Activated naive CD4-positive, alpha-beta T cell treated with anti-CD3 and anti-CD28 coated beads, Interleukin-2, amount 50 U/mL, for 24 hours (primary cell): ENCODE measurements around the gene SRPK2.
"Not testable (repeated sequence)": the region's sequence is repeated elsewhere in the genome, so short reads cannot be mapped to it uniquely, and the experiment has no call there.

ENCODE experiments used
- H3K27ac Mint-ChIP-seq: one replicate; pipeline ENCODE4 v1.8.0; 2021; ENCODE audit warnings: mild to moderate bottlenecking, mixed read lengths
- H3K27me3 Mint-ChIP-seq: one replicate; pipeline ENCODE4 v1.8.0; 2021; ENCODE audit warnings: mixed read lengths
- H3K36me3 Mint-ChIP-seq: one replicate; pipeline ENCODE4 v1.8.0; 2021; ENCODE audit warnings: mixed read lengths
- H3K4me1 Mint-ChIP-seq: one replicate; pipeline ENCODE4 v1.8.0; 2021; ENCODE audit warnings: mixed read lengths
- H3K4me3 Mint-ChIP-seq: one replicate; pipeline ENCODE4 v1.8.0; 2021; ENCODE audit warnings: mild to moderate bottlenecking, mixed read lengths
- H3K9me3 Mint-ChIP-seq: one replicate; pipeline ENCODE4 v1.8.0; 2021; ENCODE audit warnings: mixed read lengths

The SRPK2 gene

GRCh38 chr7:105198223-105198622 is 190.5 kb downstream of the SRPK2 start:
- peaks cover 16% of the 10 kb centered on the region for H3K4me1 Mint-ChIP-seq
- no peak overlapping the region for H3K4me3 Mint-ChIP-seq
- peaks cover 13% of the 10 kb centered on the region for H3K36me3 Mint-ChIP-seq
- no peak overlapping the region for H3K27ac Mint-ChIP-seq
- no peaks in the 10 kb centered on the region for H3K27me3 Mint-ChIP-seq
- H3K9me3 Mint-ChIP-seq, result no peaks in the 10 kb centered on the region

GRCh38 chr7:105196473-105196872 is 192.2 kb downstream of the SRPK2 start:
- Mint-ChIP-seq H3K4me1 (peaks cover 21% of the 10 kb centered on the region), H3K36me3 (peaks cover 12% of the 10 kb centered on the region), H3K4me3 (no peak overlapping the region), H3K9me3 (no peaks in the 10 kb centered on the region), H3K27me3 (no peaks in the 10 kb centered on the region), H3K27ac (no peak overlapping the region)

GRCh38 chr7:105195891-105196290 is 192.8 kb downstream of the SRPK2 start:
- no peaks in the 10 kb centered on the region for H3K9me3 Mint-ChIP-seq
- H3K4me3 Mint-ChIP-seq, result no peak overlapping the region
- no peak overlapping the region for H3K27ac Mint-ChIP-seq
- peaks cover 12% of the 10 kb centered on the region for H3K36me3 Mint-ChIP-seq
- no peaks in the 10 kb centered on the region for H3K27me3 Mint-ChIP-seq
- peaks cover 21% of the 10 kb centered on the region for H3K4me1 Mint-ChIP-seq

GRCh38 chr7:105194959-105195358 is 193.8 kb downstream of the SRPK2 start:
- H3K9me3 Mint-ChIP-seq, H3K27ac Mint-ChIP-seq, H3K4me3 Mint-ChIP-seq, H3K27me3 Mint-ChIP-seq: not testable (repeated sequence)
- Mint-ChIP-seq H3K36me3 (peaks cover 15% of the 10 kb centered on the region), H3K4me1 (peaks cover 22% of the 10 kb centered on the region)

- Mint-ChIP-seq H3K27ac (no peak overlapping the region), H3K4me1 (peaks cover 45% of the 10 kb centered on the region), H3K4me3 (no peak overlapping the region), H3K27me3 (no peaks in the 10 kb centered on the region), H3K36me3 (peaks cover 18% of the 10 kb centered on the region), H3K9me3 (no peaks in the 10 kb centered on the region)
Observed at GRCh38 chr7:105191331-105191730, 197.4 kb downstream of the SRPK2 start.

- Mint-ChIP-seq H3K27ac (no peak overlapping the region), H3K4me1 (peaks cover 40% of the 10 kb centered on the region), H3K9me3 (no peaks in the 10 kb centered on the region), H3K27me3 (no peaks in the 10 kb centered on the region), H3K36me3 (peaks cover 18% of the 10 kb centered on the region), H3K4me3 (no peak overlapping the region)
Observed at GRCh38 chr7:105189859-105190492, 198.7 kb downstream of the SRPK2 start.

GRCh38 chr7:105188201-105188600 is 200.5 kb downstream of the SRPK2 start:
- Mint-ChIP-seq H3K27ac (no peak overlapping the region), H3K4me1 (peaks cover 40% of the 10 kb centered on the region)

GRCh38 chr7:105187302-105188169 is 201.2 kb downstream of the SRPK2 start:
- Mint-ChIP-seq H3K36me3 (peaks cover 10% of the 10 kb centered on the region), H3K4me1 (peaks cover 41% of the 10 kb centered on the region), H3K27me3 (no peaks in the 10 kb centered on the region), H3K9me3 (no peaks in the 10 kb centered on the region), H3K27ac (peak overlapping the region; percentile 66), H3K4me3 (peak overlapping the region; percentile 31)

More at GRCh38 chr7:105188201-105188600, 200.5 kb downstream of the SRPK2 start:
- Mint-ChIP-seq H3K9me3 (no peaks in the 10 kb centered on the region), H3K27me3 (no peaks in the 10 kb centered on the region), H3K36me3 (peaks cover 15% of the 10 kb centered on the region), H3K4me3 (no peak overlapping the region)

GRCh38 chr7:105185290-105186010 is 203.3 kb downstream of the SRPK2 start:
- peaks cover 15% of the 10 kb centered on the region for H3K36me3 Mint-ChIP-seq
- no peaks in the 10 kb centered on the region for H3K9me3 Mint-ChIP-seq
- H3K27me3 Mint-ChIP-seq, result no peaks in the 10 kb centered on the region
- no peak overlapping the region for H3K27ac Mint-ChIP-seq
- H3K4me1 Mint-ChIP-seq, result peaks cover 44% of the 10 kb centered on the region
- H3K4me3 Mint-ChIP-seq, result no peak overlapping the region

GRCh38 chr7:105180002-105180401 is 208.7 kb downstream of the SRPK2 start:
- Mint-ChIP-seq H3K4me1 (peaks cover 35% of the 10 kb centered on the region), H3K4me3 (no peak overlapping the region), H3K27me3 (no peaks in the 10 kb centered on the region), H3K9me3 (no peaks in the 10 kb centered on the region), H3K27ac (no peak overlapping the region), H3K36me3 (peaks cover 14% of the 10 kb centered on the region)

GRCh38 chr7:105178928-105179541 is 209.7 kb downstream of the SRPK2 start:
- no peak overlapping the region for H3K27ac Mint-ChIP-seq
- no peaks in the 10 kb centered on the region for H3K27me3 Mint-ChIP-seq
- no peak overlapping the region for H3K4me3 Mint-ChIP-seq

GRCh38 chr7:105178177-105178576 is 210.5 kb downstream of the SRPK2 start:
- Mint-ChIP-seq H3K27ac (no peak overlapping the region), H3K36me3 (peaks cover 14% of the 10 kb centered on the region), H3K9me3 (no peaks in the 10 kb centered on the region), H3K27me3 (no peaks in the 10 kb centered on the region), H3K4me1 (peaks cover 45% of the 10 kb centered on the region), H3K4me3 (no peak overlapping the region)

More at GRCh38 chr7:105178928-105179541, 209.7 kb downstream of the SRPK2 start:
- peaks cover 42% of the 10 kb centered on the region for H3K4me1 Mint-ChIP-seq
- H3K9me3 Mint-ChIP-seq, result no peaks in the 10 kb centered on the region
- H3K36me3 Mint-ChIP-seq, result peaks cover 14% of the 10 kb centered on the region

GRCh38 chr7:105177026-105177425 is 211.7 kb downstream of the SRPK2 start:
- H3K27ac Mint-ChIP-seq, result no peak overlapping the region

GRCh38 chr7:105173586-105173985 is 215.1 kb downstream of the SRPK2 start:
- Mint-ChIP-seq H3K27ac (no peak overlapping the region), H3K4me1 (peaks cover 39% of the 10 kb centered on the region), H3K36me3 (peaks cover 4% of the 10 kb centered on the region)

More at GRCh38 chr7:105177026-105177425, 211.7 kb downstream of the SRPK2 start:
- Mint-ChIP-seq H3K4me3 (no peak overlapping the region), H3K4me1 (peaks cover 45% of the 10 kb centered on the region), H3K9me3 (no peaks in the 10 kb centered on the region), H3K27me3 (no peaks in the 10 kb centered on the region), H3K36me3 (peaks cover 14% of the 10 kb centered on the region)

GRCh38 chr7:105164751-105165150 is 224.0 kb downstream of the SRPK2 start:
- Mint-ChIP-seq H3K36me3 (peaks cover 18% of the 10 kb centered on the region), H3K4me3 (no peak overlapping the region), H3K9me3 (no peaks in the 10 kb centered on the region), H3K27ac (no peak overlapping the region), H3K27me3 (no peaks in the 10 kb centered on the region), H3K4me1 (no peaks in the 10 kb centered on the region)

More at GRCh38 chr7:105173586-105173985, 215.1 kb downstream of the SRPK2 start:
- Mint-ChIP-seq H3K9me3 (no peaks in the 10 kb centered on the region), H3K4me3 (no peak overlapping the region), H3K27me3 (no peaks in the 10 kb centered on the region)
